Trophoblast cell (in vitro differentiated cells and primary cell): Measurements from ENCODE around the gene BTBD6.

Source experiments
- DNase-seq, 2 donors: peaks; one replicate each; pipeline ENCODE4 v3.0.0-alpha.2; 2016
- H2AFZ ChIP-seq: 2 replicates; pipeline ENCODE4 v1.6.1; 2013; ENCODE audit warnings: low read length, moderate library complexity, mild to moderate bottlenecking; ENCODE audit not compliant: insufficient read depth, poor library complexity
- H2AK5ac ChIP-seq: 2 replicates; pipeline ENCODE4 v1.6.1; 2013; ENCODE audit warnings: mild to moderate bottlenecking, low read length
- H2BK120ac ChIP-seq: 2 replicates; pipeline ENCODE4 v1.6.1; 2013; ENCODE audit warnings: low read length, mild to moderate bottlenecking, moderate library complexity; ENCODE audit not compliant: insufficient read depth, poor library complexity
- H2BK12ac ChIP-seq: 2 replicates; pipeline ENCODE4 v1.6.1; 2013; ENCODE audit warnings: mild to moderate bottlenecking, low read length, moderate library complexity
- H2BK5ac ChIP-seq: 2 replicates; pipeline ENCODE4 v1.6.1; 2013; ENCODE audit warnings: low read length, low read depth, moderate library complexity, mild to moderate bottlenecking; ENCODE audit not compliant: poor library complexity
- H3K14ac ChIP-seq: 2 replicates; pipeline ENCODE4 v1.6.1; 2013; ENCODE audit warnings: mild to moderate bottlenecking, low read length
- H3K18ac ChIP-seq: 2 replicates; pipeline ENCODE4 v1.6.1; 2013; ENCODE audit warnings: mild to moderate bottlenecking, low read length
- H3K23ac ChIP-seq: 2 replicates; pipeline ENCODE4 v1.6.1; 2013; ENCODE audit warnings: low read length
- H3K27ac ChIP-seq: 2 replicates; pipeline ENCODE4 v1.5.1; 2013; ENCODE audit warnings: low read depth, mild to moderate bottlenecking, inconsistent platforms, low read length, moderate library complexity
- H3K27me3 ChIP-seq: 2 replicates; pipeline ENCODE4 v1.6.1; 2013; ENCODE audit warnings: inconsistent platforms, mild to moderate bottlenecking, low read length, moderate library complexity; ENCODE audit not compliant: insufficient read depth
- H3K36me3 ChIP-seq, 2 experiments: 1 replicate in 1 of 2; 2 replicates in 1 of 2; pipeline ENCODE4 v1.6.1; 2013; ENCODE audit warnings: low read length in 2 of 2, mild to moderate bottlenecking in 2 of 2, moderate library complexity in 1 of 2; ENCODE audit not compliant: insufficient read depth in 2 of 2, control insufficient read depth in 1 of 2
- H3K4ac ChIP-seq: 2 replicates; pipeline ENCODE4 v1.6.1; 2013; ENCODE audit warnings: low read depth, mild to moderate bottlenecking, low read length, moderate library complexity
- H3K4me1 ChIP-seq, 2 experiments: 1 replicate in 1 of 2; 2 replicates in 1 of 2; pipeline ENCODE4 v1.6.1; 2013; ENCODE audit warnings: low read length in 2 of 2, mild to moderate bottlenecking in 2 of 2, moderate library complexity in 1 of 2; ENCODE audit not compliant: insufficient read depth in 2 of 2, control insufficient read depth in 1 of 2
- H3K4me2 ChIP-seq: 2 replicates; pipeline ENCODE4 v1.6.1; 2013; ENCODE audit warnings: inconsistent platforms, mild to moderate bottlenecking, low read length, moderate library complexity
- H3K4me3 ChIP-seq: 2 replicates; pipeline ENCODE4 v1.5.1; 2013; ENCODE audit warnings: mild to moderate bottlenecking, low read depth, low read length, inconsistent platforms
- H3K79me1 ChIP-seq: one replicate; pipeline ENCODE4 v1.6.1; 2013; ENCODE audit warnings: low read length
- H3K79me2 ChIP-seq: 2 replicates; pipeline ENCODE4 v1.6.1; 2013; ENCODE audit warnings: low read length, mild to moderate bottlenecking; ENCODE audit not compliant: control insufficient read depth, insufficient read depth, poor library complexity
- H3K9ac ChIP-seq: 2 replicates; pipeline ENCODE4 v1.6.1; 2013; ENCODE audit warnings: mild to moderate bottlenecking, low read length
- H3K9me3 ChIP-seq: 2 replicates; pipeline ENCODE4 v1.6.1; 2013; ENCODE audit warnings: low read depth, mild to moderate bottlenecking, control low read depth, inconsistent platforms, low read length; ENCODE audit not compliant: insufficient read depth
- H4K12ac ChIP-seq: 2 replicates; pipeline ENCODE4 v1.6.1; 2013; ENCODE audit warnings: low read depth, mild to moderate bottlenecking, low read length, moderate library complexity
- H4K8ac ChIP-seq: 2 replicates; pipeline ENCODE4 v1.6.1; 2013; ENCODE audit warnings: low read depth, mild to moderate bottlenecking, low read length, moderate library complexity
- H4K91ac ChIP-seq: one replicate; pipeline ENCODE4 v1.6.1; 2013; ENCODE audit warnings: low read depth, mild to moderate bottlenecking, low read length, moderate library complexity
- WGBS: extraction: QIAGEN DNeasy Blood & Tissue Kit; methylation state at CpG from one replicate; pipeline ENCODE4 v1.1.7; 2013; ENCODE audit warnings: missing lambda C conversion rate; ENCODE audit not compliant: insufficient read length, insufficient coverage; ENCODE audit errors: extremely low coverage; 5-methylcytosine and 5-hydroxymethylcytosine counted together

BTBD6 gene

DNA sequence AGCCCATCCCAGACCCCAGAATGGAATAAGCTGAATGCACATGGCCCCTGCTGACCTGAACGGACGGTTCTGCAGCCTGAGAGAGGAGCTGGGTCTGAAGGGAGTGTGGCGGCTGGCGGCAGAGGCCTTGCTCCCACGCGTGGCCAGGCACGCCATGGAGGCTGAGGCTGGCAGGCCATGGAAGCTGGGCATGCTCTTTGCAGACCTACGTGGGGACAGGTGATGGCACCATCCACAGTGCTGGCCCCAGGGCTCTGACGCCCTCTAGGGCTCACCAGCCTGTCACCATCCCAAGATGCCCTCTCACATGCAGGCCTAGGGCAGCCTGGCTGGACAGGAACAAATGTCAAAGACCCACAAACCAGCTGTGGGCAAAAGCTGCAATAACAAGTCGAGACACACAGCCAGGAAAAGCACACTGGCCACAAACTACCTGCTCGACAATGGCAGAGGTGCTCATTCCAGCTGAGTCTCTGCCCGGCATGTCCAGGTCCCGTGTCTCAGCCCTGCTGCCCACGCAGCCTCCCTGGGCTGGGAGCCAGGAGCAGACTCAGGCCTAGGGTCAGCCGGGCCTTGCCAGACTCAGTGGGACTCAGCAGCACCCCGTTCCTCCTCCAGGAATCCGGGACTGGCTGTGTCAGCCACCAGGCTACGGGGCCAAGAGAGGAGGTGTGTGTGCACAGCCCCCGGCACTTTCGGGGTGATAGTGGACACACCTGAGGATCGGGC, 19.7 kb downstream of the BTBD6 start:
- Histone ChIP-seq H3K4me2 (no peak overlapping the region), H3K23ac (no peak overlapping the region), H3K9ac (no peak overlapping the region), H4K91ac (no peak overlapping the region), H3K4me3 (no peak overlapping the region), H2BK5ac (no peak overlapping the region), H3K27me3 (no peaks in the 10 kb centered on the region), H3K4ac (no peak overlapping the region), H3K79me1 (no peaks in the 10 kb centered on the region), H4K12ac (no peak overlapping the region), H2BK120ac (no peak overlapping the region), H3K9me3 (peaks cover 3% of the 10 kb centered on the region), H3K14ac (no peak overlapping the region), H2AK5ac (no peak overlapping the region), H2AFZ (no peak overlapping the region), H4K8ac (no peak overlapping the region), H3K27ac (no peak overlapping the region), H3K36me3 (peaks cover 0 to 10% of the 10 kb centered on the region in 2 experiments), H3K4me1 (peaks cover under 1% of the 10 kb centered on the region in 2 experiments), H3K18ac (no peak overlapping the region), H2BK12ac (no peak overlapping the region), H3K79me2 (peaks cover 2% of the 10 kb centered on the region)
- WGBS: no CpG with 5 or more reads among the region's 21 CpGs
- no peak for DNase-seq

DNA sequence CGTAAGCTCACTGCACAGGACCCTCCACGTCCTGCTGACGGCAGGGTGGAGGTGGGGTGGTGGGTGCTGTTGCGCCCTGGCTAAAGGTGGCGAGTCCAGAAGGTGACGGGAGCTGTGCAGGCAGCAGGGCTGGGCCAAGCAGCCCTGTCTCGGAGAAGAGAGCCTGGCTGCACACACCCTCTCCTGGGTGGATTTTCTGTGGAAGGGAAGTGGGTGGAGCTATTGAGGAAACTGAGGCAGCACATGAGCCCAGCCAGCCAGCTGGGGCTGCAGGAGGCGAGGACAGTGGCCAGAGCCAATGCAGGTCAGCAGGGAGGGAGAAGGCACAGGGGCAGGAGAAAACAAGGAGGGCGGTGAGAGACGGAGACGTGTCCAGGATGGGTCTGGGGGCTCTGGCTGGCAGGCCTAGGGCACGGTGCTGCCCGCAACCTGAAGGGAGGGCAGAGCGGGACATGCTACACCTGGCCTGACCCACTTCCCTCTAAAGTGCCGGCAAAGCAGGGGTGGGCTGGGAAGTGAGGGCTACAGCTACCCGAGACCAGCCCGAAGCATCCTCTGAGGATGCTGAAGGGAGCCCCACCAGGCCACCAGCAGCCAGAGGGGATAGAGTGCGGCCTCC, 20.5 kb downstream of the BTBD6 start:
- H2BK5ac ChIP-seq: no peak overlapping the region
- H4K12ac ChIP-seq: no peak overlapping the region
- no peaks in the 10 kb centered on the region for H3K79me1 ChIP-seq
- H3K4me3 ChIP-seq: no peak overlapping the region
- no peak overlapping the region for H3K9ac ChIP-seq
- H3K36me3 ChIP-seq: peaks cover 0 to 10% of the 10 kb centered on the region in 2 experiments
- no peak overlapping the region for H4K91ac ChIP-seq
- H3K27ac ChIP-seq: no peak overlapping the region
- no CpG with 5 or more reads among the region's 18 CpGs for WGBS
- no peak overlapping the region for H3K14ac ChIP-seq
- no peaks in the 10 kb centered on the region for H3K27me3 ChIP-seq
- no peak overlapping the region for H4K8ac ChIP-seq
- no peak for DNase-seq
- peaks cover 3% of the 10 kb centered on the region for H3K9me3 ChIP-seq
- H3K4me2 ChIP-seq: no peak overlapping the region
- H3K18ac ChIP-seq: no peak overlapping the region
- no peak overlapping the region for H3K23ac ChIP-seq
- no peak overlapping the region for H2AFZ ChIP-seq
- no peak overlapping the region for H2AK5ac ChIP-seq
- no peak overlapping the region for H2BK12ac ChIP-seq
- no peaks in the 10 kb centered on the region for H3K79me2 ChIP-seq
- peaks cover 4% of the 10 kb centered on the region in 2 experiments for H3K4me1 ChIP-seq
- H2BK120ac ChIP-seq: no peak overlapping the region
- no peak overlapping the region for H3K4ac ChIP-seq

DNA sequence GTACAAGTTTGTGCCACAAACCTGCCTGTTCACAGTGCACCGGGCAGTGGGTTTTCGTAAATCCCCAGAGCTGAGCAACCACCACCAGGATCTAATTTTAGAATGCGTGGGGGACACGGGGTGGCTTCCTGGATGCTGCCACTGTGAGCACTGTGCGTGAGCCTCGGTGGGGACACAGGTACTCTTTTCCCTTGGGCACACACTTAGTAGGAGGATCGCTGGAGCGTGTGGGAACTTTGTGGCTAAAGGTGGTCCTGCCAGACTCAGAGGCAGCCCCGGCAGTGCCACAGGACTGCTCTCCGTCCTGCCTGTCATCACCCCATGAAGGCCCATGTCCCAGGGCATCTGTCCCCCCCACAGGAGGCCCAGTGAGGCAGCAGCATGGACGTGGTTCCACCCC, 21.1 kb downstream of the BTBD6 start:
- Histone ChIP-seq H3K27ac (no peak overlapping the region), H3K36me3 (peaks cover 0 to 10% of the 10 kb centered on the region in 2 experiments), H3K4me3 (peak overlapping the region; percentile 16), H2BK5ac (peak overlapping the region; percentile 18), H4K8ac (no peak overlapping the region), H3K79me1 (no peaks in the 10 kb centered on the region), H3K4me1 (peaks cover 4% of the 10 kb centered on the region in 2 experiments), H3K4ac (no peak overlapping the region), H4K12ac (no peak overlapping the region), H3K23ac (no peak overlapping the region), H3K27me3 (no peaks in the 10 kb centered on the region), H4K91ac (no peak overlapping the region), H2BK120ac (no peak overlapping the region), H3K9ac (no peak overlapping the region), H3K79me2 (no peaks in the 10 kb centered on the region), H3K9me3 (peaks cover 3% of the 10 kb centered on the region), H3K4me2 (no peak overlapping the region), H2AK5ac (no peak overlapping the region), H3K14ac (no peak overlapping the region), H2BK12ac (no peak overlapping the region), H2AFZ (no peak overlapping the region), H3K18ac (peak overlapping the region; percentile 31)
- DNase-seq: no peak
- no CpG with 5 or more reads among the region's 11 CpGs for WGBS

DNA sequence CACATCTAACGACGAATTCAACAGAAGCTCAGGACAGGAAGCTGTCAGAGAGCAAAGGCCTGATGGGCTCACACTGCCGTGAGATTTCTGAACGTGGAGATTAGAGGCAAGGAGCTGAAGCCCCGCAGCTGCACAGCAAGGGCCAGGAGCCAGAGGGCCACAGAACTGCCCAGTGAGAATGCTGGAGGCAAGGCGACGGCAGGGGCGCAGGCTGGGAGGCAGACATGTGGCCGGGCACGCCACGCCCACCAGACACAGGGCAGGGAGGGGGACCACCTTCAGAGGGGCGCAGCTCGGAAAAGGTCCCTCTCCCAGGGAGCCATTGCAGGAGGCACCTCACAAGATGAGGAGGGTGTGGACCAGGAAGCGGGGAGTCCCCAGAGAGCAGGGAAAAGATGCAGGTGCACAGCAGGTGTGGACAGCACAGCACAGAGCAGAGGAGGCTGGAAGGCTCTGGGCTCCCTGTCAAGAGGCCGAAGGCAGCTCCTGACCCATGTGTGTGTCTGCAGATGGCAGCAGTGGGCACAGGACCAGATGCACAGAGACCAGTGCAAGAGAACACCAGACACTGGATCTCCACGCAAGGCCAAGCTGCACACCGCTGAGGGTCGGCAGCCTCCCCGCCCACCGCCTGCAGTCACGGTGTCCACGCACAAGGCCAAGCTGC, 23.0 kb downstream of the BTBD6 start:
- no peaks in the 10 kb centered on the region for H3K27me3 ChIP-seq
- no peak overlapping the region for H2BK5ac ChIP-seq
- H3K36me3 ChIP-seq: peaks cover 0 to 10% of the 10 kb centered on the region in 2 experiments
- H3K4me3 ChIP-seq: no peak overlapping the region
- no peak overlapping the region for H3K4me2 ChIP-seq
- peaks cover 3% of the 10 kb centered on the region for H3K9me3 ChIP-seq
- no peak overlapping the region for H3K18ac ChIP-seq
- peaks cover 2% of the 10 kb centered on the region for H3K79me1 ChIP-seq
- no peak overlapping the region for H4K8ac ChIP-seq
- H3K79me2 ChIP-seq: no peaks in the 10 kb centered on the region
- no peak overlapping the region for H2BK12ac ChIP-seq
- no peak overlapping the region for H3K4ac ChIP-seq
- peak overlapping the region; percentile 13 for H2AFZ ChIP-seq
- WGBS: no CpG with 5 or more reads among the region's 22 CpGs
- H2AK5ac ChIP-seq: no peak overlapping the region
- peak overlapping the region; percentile 23 for H4K12ac ChIP-seq
- no peak for DNase-seq
- no peak overlapping the region for H3K23ac ChIP-seq
- H3K4me1 ChIP-seq: peaks cover 4 to 7% of the 10 kb centered on the region in 2 experiments
- no peak overlapping the region for H3K14ac ChIP-seq
- H2BK120ac ChIP-seq: no peak overlapping the region
- H3K27ac ChIP-seq: no peak overlapping the region
- H4K91ac ChIP-seq: no peak overlapping the region
- H3K9ac ChIP-seq: no peak overlapping the region
